Right lobe of liver (tissue), 4 donors: Measurements from ENCODE around the gene EIF4A3.

ENCODE experiments used
- CTCF ChIP-seq, 4 donors: fragments of 200-600 bp in 3 of 4; fragments of 450-650 bp in 1 of 4; IDR thresholded peaks; one replicate each; pipeline versions ENCODE4 v1.5.1 to v1.8.0; 2016 to 2022; ENCODE audit warnings: antibody characterized with exemption in 4 of 4, mild to moderate bottlenecking in 2 of 4
- POLR2A ChIP-seq: fragments of 450-650 bp; IDR thresholded peaks from one replicate; pipeline ENCODE4 v1.6.1; 2017; ENCODE audit warnings: antibody characterized with exemption, mild to moderate bottlenecking
- donor health status: DM: no; HTN: no; CAD: no.
- donor health status: DM: no; HTN: no; CAD: no.
- donor health status: DM: no; HTN: yes; CAD: no.

- TF ChIP-seq CTCF (IDR thresholded peaks at IDR 0.05): no peak
- TF ChIP-seq POLR2A: no peak
Measured at GRCh38 chr17:80109066-80109660, 37.8 kb downstream of the EIF4A3 start.
